GM23338 (cell line): ENCODE data around the gene NEU3. TPM values are rescaled to one million over a fixed set of nuclear protein-coding genes. Genes with fewer than 3 reads are reported as not detected.

Experiments used
- ATAC-seq: fragments of 200-7000 bp; cut with Tn5 transposase; 3 replicates; pipeline ENCODE4 v1.9.1; 2020
- DNase-seq: peaks from one replicate; pipeline ENCODE4 v3.0.0-alpha.2; 2015; ENCODE audit warnings: low spot score
- H2AFZ ChIP-seq: fragments of 200-600 bp; sonication (generic); 2 replicates; pipeline ENCODE4 v1.8.0; 2016; ENCODE audit warnings: antibody characterized with exemption, mild to moderate bottlenecking, moderate library complexity
- H3F3A ChIP-seq: fragments of 200-600 bp; sonication (generic); replicated peaks from 2 replicates; pipeline ENCODE4 v1.8.0; 2017; ENCODE audit warnings: antibody characterized with exemption, mixed run types, low read depth
- H3K27ac ChIP-seq: fragments of 200-600 bp; sonication (generic); 2 replicates; pipeline ENCODE4 v1.6.1; 2016; ENCODE audit warnings: low read depth
- H3K27me3 ChIP-seq: fragments of 200-600 bp; sonication (generic); 2 replicates; pipeline ENCODE4 v1.8.0; 2016; ENCODE audit warnings: mild to moderate bottlenecking, mixed run types, moderate library complexity; ENCODE audit not compliant: insufficient read depth
- H3K36me3 ChIP-seq: fragments of 200-600 bp; sonication (generic); 2 replicates; pipeline ENCODE4 v1.8.0; 2016; ENCODE audit warnings: mild to moderate bottlenecking; ENCODE audit not compliant: insufficient read depth
- H3K4me1 ChIP-seq: fragments of 200-600 bp; sonication (generic); 2 replicates; pipeline ENCODE4 v1.8.0; 2016; ENCODE audit warnings: mild to moderate bottlenecking, moderate library complexity; ENCODE audit not compliant: insufficient read depth
- H3K4me2 ChIP-seq: fragments of 200-600 bp; sonication (generic); 2 replicates; pipeline ENCODE4 v1.7.1; 2017; ENCODE audit warnings: mixed run types
- H3K4me3 ChIP-seq: fragments of 200-600 bp; sonication (generic); 2 replicates; pipeline ENCODE4 v1.6.1; 2016; ENCODE audit warnings: mixed run types
- H3K79me2 ChIP-seq: fragments of 200-600 bp; sonication (generic); replicated peaks from 2 replicates; pipeline ENCODE4 v1.8.0; 2017; ENCODE audit warnings: mild to moderate bottlenecking; ENCODE audit not compliant: insufficient read depth
- H3K9me2 ChIP-seq: fragments of 200-600 bp; sonication (generic); 2 replicates; pipeline ENCODE4 v1.8.0; 2017; ENCODE audit not compliant: insufficient read depth
- H4K20me1 ChIP-seq: fragments of 200-600 bp; sonication (generic); replicated peaks from 2 replicates; pipeline ENCODE4 v1.8.0; 2017; ENCODE audit warnings: mild to moderate bottlenecking; ENCODE audit not compliant: insufficient read depth
- H3K27ac Mint-ChIP-seq: 2 replicates; pipeline ENCODE4 v1.8.0; 2020; ENCODE audit warnings: inconsistent platforms, mild to moderate bottlenecking, moderate library complexity, mixed read lengths
- H3K27me3 Mint-ChIP-seq: 3 replicates; pipeline ENCODE4 v1.8.0; 2022; ENCODE audit warnings: low read depth, mild to moderate bottlenecking, moderate library complexity, mixed read lengths, inconsistent platforms; ENCODE audit not compliant: insufficient read depth, poor library complexity
- H3K36me3 Mint-ChIP-seq: 3 replicates; pipeline ENCODE4 v1.8.0; 2021; ENCODE audit warnings: low read depth, mild to moderate bottlenecking, inconsistent platforms, moderate library complexity, mixed read lengths
- H3K4me1 Mint-ChIP-seq: 3 replicates; pipeline ENCODE4 v1.8.0; 2020; ENCODE audit warnings: mild to moderate bottlenecking, inconsistent platforms, mixed read lengths
- H3K4me3 Mint-ChIP-seq: 3 replicates; pipeline ENCODE4 v1.8.0; 2021; ENCODE audit warnings: moderate library complexity, mild to moderate bottlenecking, inconsistent platforms, mixed read lengths
- H3K9me3 Mint-ChIP-seq: 3 replicates; pipeline ENCODE4 v1.8.0; 2020; ENCODE audit warnings: moderate library complexity, mild to moderate bottlenecking, inconsistent platforms, mixed read lengths
- CREB1 ChIP-seq: fragments of 250-450 bp; sonication (Bioruptor Pico); IDR thresholded peaks from 2 replicates; pipeline ENCODE4 v1.5.0; 2020; ENCODE audit warnings: low read depth, mild to moderate bottlenecking, moderate library complexity
- EZH2 ChIP-seq: fragments of 200-600 bp; sonication (generic); IDR thresholded peaks from one replicate; pipeline ENCODE4 v1.8.0; 2017; ENCODE audit warnings: antibody characterized with exemption, mild to moderate bottlenecking, low read depth; ENCODE audit not compliant: unreplicated experiment
- EZH2phosphoT487 ChIP-seq: fragments of 200-600 bp; sonication (generic); IDR thresholded peaks from one replicate; pipeline ENCODE4 v1.8.1; 2018; ENCODE audit warnings: antibody characterized with exemption; ENCODE audit not compliant: unreplicated experiment
- JUNB ChIP-seq: IDR thresholded peaks from one replicate; pipeline ENCODE4 v1.6.1; 2016; ENCODE audit warnings: antibody characterized with exemption; ENCODE audit not compliant: unreplicated experiment
- NANOG ChIP-seq: IDR thresholded peaks from 2 replicates; pipeline ENCODE4 v1.6.1; 2016; ENCODE audit warnings: antibody characterized with exemption, borderline replicate concordance
- POLR2AphosphoS5 ChIP-seq: IDR thresholded peaks from 2 replicates; pipeline ENCODE4 v1.6.1; 2016; ENCODE audit warnings: antibody characterized with exemption, low read depth
- STAT1 ChIP-seq: IDR thresholded peaks from one replicate; pipeline ENCODE4 v1.6.1; 2016; ENCODE audit warnings: antibody characterized with exemption; ENCODE audit not compliant: unreplicated experiment
- ZNF114 ChIP-seq: fragments of 250-450 bp; sonication (Bioruptor Pico); IDR thresholded peaks from 2 replicates; pipeline ENCODE4 v1.5.0; 2020; ENCODE audit warnings: mild to moderate bottlenecking, moderate library complexity
- ZNF331 ChIP-seq: fragments of 250-450 bp; sonication (Bioruptor Pico); IDR thresholded peaks from 2 replicates; pipeline ENCODE4 v1.5.0; 2020; ENCODE audit warnings: low read depth, mild to moderate bottlenecking, moderate library complexity
- ZNF462 ChIP-seq: fragments of 250-450 bp; sonication (Bioruptor Pico); IDR thresholded peaks from 2 replicates; pipeline ENCODE4 v1.5.0; 2020; ENCODE audit warnings: mild to moderate bottlenecking, moderate library complexity
- polyA plus RNA-seq: library from polyadenylated mRNA; unstranded; fragments of >200 nt; fragmentation: Nextera tagmentation; extraction: Ambion mirVana; gene quantifications from 2 replicates; pipeline ENCODE4 v1.2.1, GENCODE V29; 2016
- total RNA-seq: library from RNA; depleted of rRNA; stranded (reverse); fragments of >200 nt; shearing (Covaris generic); gene quantifications from 2 replicates; pipeline ENCODE4 v1.2.3, GENCODE V29; 2014
- TF ChIP-seq, protein P1 (sequence below), 2 experiments: fragments of 200-600 bp in 1 of 2; sonication (generic) in 1 of 2; conservative IDR thresholded peaks; 2 replicates each; pipeline versions ENCODE4 v1.5.1 to v1.6.1; 2016 to 2017; ENCODE audit warnings: antibody characterized with exemption in 2 of 2, low read depth in 2 of 2, mild to moderate bottlenecking in 2 of 2, moderate library complexity in 1 of 2
- TF ChIP-seq, protein P2 (sequence below): IDR thresholded peaks from 2 replicates; pipeline ENCODE4 v1.6.1; 2016; ENCODE audit warnings: antibody characterized with exemption
- TF ChIP-seq, protein P3 (sequence below): IDR thresholded peaks from one replicate; pipeline ENCODE4 v1.6.1; 2018; ENCODE audit warnings: antibody characterized with exemption; ENCODE audit not compliant: unreplicated experiment

Gene NEU3
- total and polyA plus RNA-seq, 2 experiments from 2014 or later = 2.8 to 25.9 TPM

- Histone ChIP-seq H3F3A (no peaks in the 10 kb centered on the region), H2AFZ (no peak overlapping the region), H3K79me2 (no peaks in the 10 kb centered on the region), H3K4me1 (no peaks in the 10 kb centered on the region), H3K4me3 (no peak overlapping the region), H3K4me2 (no peak overlapping the region), H3K27me3 (no peaks in the 10 kb centered on the region), H3K27ac (no peak overlapping the region), H3K36me3 (no peaks in the 10 kb centered on the region), H3K9me2 (no peaks in the 10 kb centered on the region), H4K20me1 (no peaks in the 10 kb centered on the region)
- Mint-ChIP-seq H3K4me3 (no peak overlapping the region), H3K27me3 (no peaks in the 10 kb centered on the region), H3K9me3 (no peaks in the 10 kb centered on the region; the same call in 2 of the 3 replicates), H3K27ac (no peak overlapping the region), H3K4me1 (no peaks in the 10 kb centered on the region), H3K36me3 (no peaks in the 10 kb centered on the region; the same call in 2 of the 3 replicates)
- TF ChIP-seq CREB1 = no peak
- no peak for TF ChIP-seq JUNB
- no peak for TF ChIP-seq ZNF331
- no peak for TF ChIP-seq EZH2
- TF ChIP-seq ZNF462 (CRISPR knock-in tag) = no peak
- TF ChIP-seq, protein P1, sequence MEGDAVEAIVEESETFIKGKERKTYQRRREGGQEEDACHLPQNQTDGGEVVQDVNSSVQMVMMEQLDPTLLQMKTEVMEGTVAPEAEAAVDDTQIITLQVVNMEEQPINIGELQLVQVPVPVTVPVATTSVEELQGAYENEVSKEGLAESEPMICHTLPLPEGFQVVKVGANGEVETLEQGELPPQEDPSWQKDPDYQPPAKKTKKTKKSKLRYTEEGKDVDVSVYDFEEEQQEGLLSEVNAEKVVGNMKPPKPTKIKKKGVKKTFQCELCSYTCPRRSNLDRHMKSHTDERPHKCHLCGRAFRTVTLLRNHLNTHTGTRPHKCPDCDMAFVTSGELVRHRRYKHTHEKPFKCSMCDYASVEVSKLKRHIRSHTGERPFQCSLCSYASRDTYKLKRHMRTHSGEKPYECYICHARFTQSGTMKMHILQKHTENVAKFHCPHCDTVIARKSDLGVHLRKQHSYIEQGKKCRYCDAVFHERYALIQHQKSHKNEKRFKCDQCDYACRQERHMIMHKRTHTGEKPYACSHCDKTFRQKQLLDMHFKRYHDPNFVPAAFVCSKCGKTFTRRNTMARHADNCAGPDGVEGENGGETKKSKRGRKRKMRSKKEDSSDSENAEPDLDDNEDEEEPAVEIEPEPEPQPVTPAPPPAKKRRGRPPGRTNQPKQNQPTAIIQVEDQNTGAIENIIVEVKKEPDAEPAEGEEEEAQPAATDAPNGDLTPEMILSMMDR (conservative IDR thresholded peaks at IDR 0.05; ENCODE audit: low read depth in 2 of 2) = no peak
- TF ChIP-seq, protein P2, sequence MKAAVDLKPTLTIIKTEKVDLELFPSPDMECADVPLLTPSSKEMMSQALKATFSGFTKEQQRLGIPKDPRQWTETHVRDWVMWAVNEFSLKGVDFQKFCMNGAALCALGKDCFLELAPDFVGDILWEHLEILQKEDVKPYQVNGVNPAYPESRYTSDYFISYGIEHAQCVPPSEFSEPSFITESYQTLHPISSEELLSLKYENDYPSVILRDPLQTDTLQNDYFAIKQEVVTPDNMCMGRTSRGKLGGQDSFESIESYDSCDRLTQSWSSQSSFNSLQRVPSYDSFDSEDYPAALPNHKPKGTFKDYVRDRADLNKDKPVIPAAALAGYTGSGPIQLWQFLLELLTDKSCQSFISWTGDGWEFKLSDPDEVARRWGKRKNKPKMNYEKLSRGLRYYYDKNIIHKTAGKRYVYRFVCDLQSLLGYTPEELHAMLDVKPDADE = no peak
- TF ChIP-seq EZH2phosphoT487 = no peak
- TF ChIP-seq STAT1 = no peak
- TF ChIP-seq NANOG = no peak
- TF ChIP-seq ZNF114 = no peak
- TF ChIP-seq, protein P3, sequence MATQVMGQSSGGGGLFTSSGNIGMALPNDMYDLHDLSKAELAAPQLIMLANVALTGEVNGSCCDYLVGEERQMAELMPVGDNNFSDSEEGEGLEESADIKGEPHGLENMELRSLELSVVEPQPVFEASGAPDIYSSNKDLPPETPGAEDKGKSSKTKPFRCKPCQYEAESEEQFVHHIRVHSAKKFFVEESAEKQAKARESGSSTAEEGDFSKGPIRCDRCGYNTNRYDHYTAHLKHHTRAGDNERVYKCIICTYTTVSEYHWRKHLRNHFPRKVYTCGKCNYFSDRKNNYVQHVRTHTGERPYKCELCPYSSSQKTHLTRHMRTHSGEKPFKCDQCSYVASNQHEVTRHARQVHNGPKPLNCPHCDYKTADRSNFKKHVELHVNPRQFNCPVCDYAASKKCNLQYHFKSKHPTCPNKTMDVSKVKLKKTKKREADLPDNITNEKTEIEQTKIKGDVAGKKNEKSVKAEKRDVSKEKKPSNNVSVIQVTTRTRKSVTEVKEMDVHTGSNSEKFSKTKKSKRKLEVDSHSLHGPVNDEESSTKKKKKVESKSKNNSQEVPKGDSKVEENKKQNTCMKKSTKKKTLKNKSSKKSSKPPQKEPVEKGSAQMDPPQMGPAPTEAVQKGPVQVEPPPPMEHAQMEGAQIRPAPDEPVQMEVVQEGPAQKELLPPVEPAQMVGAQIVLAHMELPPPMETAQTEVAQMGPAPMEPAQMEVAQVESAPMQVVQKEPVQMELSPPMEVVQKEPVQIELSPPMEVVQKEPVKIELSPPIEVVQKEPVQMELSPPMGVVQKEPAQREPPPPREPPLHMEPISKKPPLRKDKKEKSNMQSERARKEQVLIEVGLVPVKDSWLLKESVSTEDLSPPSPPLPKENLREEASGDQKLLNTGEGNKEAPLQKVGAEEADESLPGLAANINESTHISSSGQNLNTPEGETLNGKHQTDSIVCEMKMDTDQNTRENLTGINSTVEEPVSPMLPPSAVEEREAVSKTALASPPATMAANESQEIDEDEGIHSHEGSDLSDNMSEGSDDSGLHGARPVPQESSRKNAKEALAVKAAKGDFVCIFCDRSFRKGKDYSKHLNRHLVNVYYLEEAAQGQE = no peak
- TF ChIP-seq POLR2AphosphoS5 = no peak
- DNase-seq (no peak), ATAC-seq (no peak)
These were observed 77.3 kb downstream of the NEU3 start for GRCh38 chr11:75066061-75066460.
